Brain microvascular endothelial cell (primary cell): ENCODE measurements around the gene SECTM1.

Experiments
- DNase-seq: peaks from one replicate; pipeline ENCODE4 v3.0.0-alpha.2; 2020
- H3K27ac ChIP-seq: fragments of 250-450 bp; sonication (Bioruptor Pico); 2 replicates; pipeline ENCODE4 v1.5.1; 2020; ENCODE audit warnings: mild to moderate bottlenecking, moderate library complexity
- H3K27me3 ChIP-seq: fragments of 250-450 bp; sonication (Bioruptor Pico); replicated peaks from 2 replicates; pipeline ENCODE4 v1.5.1; 2020; ENCODE audit warnings: mild to moderate bottlenecking
- H3K36me3 ChIP-seq: fragments of 250-450 bp; sonication (Bioruptor Pico); replicated peaks from 2 replicates; pipeline ENCODE4 v1.5.1; 2020; ENCODE audit warnings: mild to moderate bottlenecking
- H3K4me3 ChIP-seq: 2 replicates; pipeline ENCODE4 v1.5.1; 2011; ENCODE audit warnings: low read depth, mild to moderate bottlenecking, control low read depth, low read length, moderate library complexity
- CTCF ChIP-seq: IDR thresholded peaks from 2 replicates; pipeline ENCODE4 v1.5.1; 2011; ENCODE audit warnings: low read depth, mild to moderate bottlenecking, moderate library complexity, low read length, control low read depth, inconsistent platforms; ENCODE audit errors: missing control alignments
- in situ Hi-C: cut with HindIII; loops from 2 replicates; pipeline ENCODE4 v1.10.0; 2017; ENCODE audit warnings: low sequenced_read_pairs, low pct_ligation_motif_present

The SECTM1 gene

GRCh38 chr17:82294064-82294773 lies 39.3 kb downstream of the SECTM1 start:
- H3K4me3 ChIP-seq, result peak overlapping the region; percentile 28
- in situ Hi-C loops, result no loop called here

GRCh38 chr17:82292251-82293154 lies 41.1 kb downstream of the SECTM1 start:
- peak; percentile 99 for DNase-seq
- Histone ChIP-seq H3K36me3 (no peaks in the 10 kb centered on the region), H3K27me3 (no peaks in the 10 kb centered on the region), H3K27ac (peak overlapping the region; percentile 90), H3K4me3 (peak overlapping the region; percentile 75)
- TF ChIP-seq CTCF, result no peak
- in situ Hi-C loops, result no loop called here

More at GRCh38 chr17:82294064-82294773, 39.3 kb downstream of the SECTM1 start:
- Histone ChIP-seq H3K36me3 (no peaks in the 10 kb centered on the region), H3K27ac (no peak overlapping the region), H3K27me3 (no peaks in the 10 kb centered on the region)
- no peak for TF ChIP-seq CTCF
- DNase-seq, result no peak

- Histone ChIP-seq H3K36me3 (no peaks in the 10 kb centered on the region), H3K4me3 (peak overlapping the region; percentile 75), H3K27ac (no peak overlapping the region), H3K27me3 (no peaks in the 10 kb centered on the region)
- in situ Hi-C loops, result no loop called here
- TF ChIP-seq CTCF, result no peak
- no peak for DNase-seq
Measured at GRCh38 chr17:82291582-82292250, 41.9 kb downstream of the SECTM1 start.

- Histone ChIP-seq H3K36me3 (no peaks in the 10 kb centered on the region), H3K4me3 (no peak overlapping the region), H3K27ac (peak overlapping the region; percentile 67), H3K27me3 (no peaks in the 10 kb centered on the region)
- TF ChIP-seq CTCF, result no peak
- in situ Hi-C loops, result no loop called here
- DNase-seq, result peak; percentile 65
Measured at GRCh38 chr17:82287868-82288801, 45.4 kb downstream of the SECTM1 start.
